HG02798 (cell line): ENCODE data around the gene FILIP1.
"Not testable (repeated sequence)": the region's sequence is repeated elsewhere in the genome, so short reads cannot be mapped to it uniquely, and the experiment has no call there.

Experiments
- ATAC-seq: cut with Tn5 transposase; IDR thresholded peaks from one replicate; pipeline ENCODE4 v1.9.1; 2021; ENCODE audit warnings: mild to moderate bottlenecking; ENCODE audit not compliant: unreplicated experiment, poor library complexity

FILIP1 gene

GRCh38 chr6:75422024-75422639 lies 71.5 kb downstream of the FILIP1 start:
- ATAC-seq, result no peak

GRCh38 chr6:75421316-75422023 lies 72.1 kb downstream of the FILIP1 start:
- no peak for ATAC-seq

GRCh38 chr6:75419980-75420379 lies 73.6 kb downstream of the FILIP1 start:
- no peak for ATAC-seq

- no peak for ATAC-seq
These were observed 74.2 kb downstream of the FILIP1 start for GRCh38 chr6:75419416-75419815.

- no peak for ATAC-seq
These were observed 75.4 kb downstream of the FILIP1 start for GRCh38 chr6:75418233-75418632.

GRCh38 chr6:75416443-75416842 lies 77.2 kb downstream of the FILIP1 start:
- no peak for ATAC-seq

- no peak for ATAC-seq
These were observed 77.8 kb downstream of the FILIP1 start for GRCh38 chr6:75415804-75416203.

- no peak for ATAC-seq
These were observed 79.1 kb downstream of the FILIP1 start for GRCh38 chr6:75414445-75415021.

- ATAC-seq, result no peak
These were observed 80.5 kb downstream of the FILIP1 start for GRCh38 chr6:75412969-75413662.

- not testable (repeated sequence) for ATAC-seq
These were observed 83.0 kb downstream of the FILIP1 start for GRCh38 chr6:75410564-75410963.

- ATAC-seq, result no peak
These were observed 83.7 kb downstream of the FILIP1 start for GRCh38 chr6:75409928-75410327.

- no peak for ATAC-seq
These were observed 84.3 kb downstream of the FILIP1 start for GRCh38 chr6:75409286-75409685.

- no peak for ATAC-seq
These were observed 90.0 kb downstream of the FILIP1 start for GRCh38 chr6:75403563-75404080.

GRCh38 chr6:75402296-75402695 lies 91.3 kb downstream of the FILIP1 start:
- peak; percentile 76 for ATAC-seq

GRCh38 chr6:75397656-75398465 lies 95.7 kb downstream of the FILIP1 start:
- no peak for ATAC-seq

- no peak for ATAC-seq
These were observed 96.4 kb downstream of the FILIP1 start for GRCh38 chr6:75397171-75397570.

GRCh38 chr6:75396005-75396800 lies 97.4 kb downstream of the FILIP1 start:
- no peak for ATAC-seq

- no peak for ATAC-seq
These were observed 99.8 kb downstream of the FILIP1 start for GRCh38 chr6:75393806-75394205.

- ATAC-seq, result no peak
These were observed 102.3 kb downstream of the FILIP1 start for GRCh38 chr6:75391276-75391675.
